ENCODE data around the gene TMEM150B. TPM values are rescaled to one million over a fixed set of nuclear protein-coding genes. Genes with fewer than 3 reads are reported as not detected.

Gene TMEM150B
- polyA plus RNA-seq, 2 donors = 0.12 TPM; not detected in 1

GRCh38 chr19:55310498-55310897 lies 14.6 kb downstream of the TMEM150B start:
- H3K27ac ChIP-seq (ENCODE audit: low read depth in 2 of 2, low read length in 1 of 2) = no peak overlapping the region
- H3K27me3 ChIP-seq (ENCODE audit: control insufficient read depth in 1 of 2, insufficient read depth in 2 of 2, low read length in 2 of 2) = no peaks in the 10 kb centered on the region
- H3K36me3 ChIP-seq (ENCODE audit: control insufficient read depth in 2 of 2, insufficient read depth in 2 of 2, low read length in 1 of 2) = no peaks in the 10 kb centered on the region
- H3K9me3 ChIP-seq (ENCODE audit: control insufficient read depth in 2 of 2, insufficient read depth in 1 of 2, low read depth in 1 of 2, low read length in 1 of 2) = no peaks in the 10 kb centered on the region
- H3K4me3 ChIP-seq (ENCODE audit: low read depth in 1 of 2, low read length in 2 of 2) = no peak overlapping the region
- no peaks in the 10 kb centered on the region for H3K4me1 ChIP-seq (ENCODE audit: control insufficient read depth in 2 of 2, insufficient read depth in 2 of 2, low read length in 1 of 2)
- WGBS, 2 donors = 79% methylated on average over 7 of the region's 7 CpGs

GRCh38 chr19:55309448-55309847 lies 15.7 kb downstream of the TMEM150B start:
- Histone ChIP-seq H3K36me3 (ENCODE audit: control insufficient read depth in 2 of 2, insufficient read depth in 2 of 2, low read length in 1 of 2) (no peaks in the 10 kb centered on the region), H3K4me1 (ENCODE audit: control insufficient read depth in 2 of 2, insufficient read depth in 2 of 2, low read length in 1 of 2) (no peaks in the 10 kb centered on the region), H3K9me3 (ENCODE audit: control insufficient read depth in 2 of 2, insufficient read depth in 1 of 2, low read depth in 1 of 2, low read length in 1 of 2) (no peaks in the 10 kb centered on the region), H3K27ac (ENCODE audit: low read depth in 2 of 2, low read length in 1 of 2) (no peak overlapping the region), H3K4me3 (ENCODE audit: low read depth in 1 of 2, low read length in 2 of 2) (no peak overlapping the region), H3K27me3 (ENCODE audit: control insufficient read depth in 1 of 2, insufficient read depth in 2 of 2, low read length in 2 of 2) (no peaks in the 10 kb centered on the region)
- WGBS, 2 donors = 86 to 92% methylated on average over 5 of the region's 5 CpGs

GRCh38 chr19:55308281-55308680 lies 16.9 kb downstream of the TMEM150B start:
- 92% methylated on average over 7 to 11 of the region's 11 CpGs for WGBS, 2 donors
- Histone ChIP-seq H3K9me3 (ENCODE audit: control insufficient read depth in 2 of 2, insufficient read depth in 1 of 2, low read depth in 1 of 2, low read length in 1 of 2) (no peaks in the 10 kb centered on the region), H3K4me3 (ENCODE audit: low read depth in 1 of 2, low read length in 2 of 2) (no peak overlapping the region), H3K36me3 (ENCODE audit: control insufficient read depth in 2 of 2, insufficient read depth in 2 of 2, low read length in 1 of 2) (no peaks in the 10 kb centered on the region), H3K4me1 (ENCODE audit: control insufficient read depth in 2 of 2, insufficient read depth in 2 of 2, low read length in 1 of 2) (no peaks in the 10 kb centered on the region), H3K27ac (ENCODE audit: low read depth in 2 of 2, low read length in 1 of 2) (no peak overlapping the region), H3K27me3 (ENCODE audit: control insufficient read depth in 1 of 2, insufficient read depth in 2 of 2, low read length in 2 of 2) (no peaks in the 10 kb centered on the region)

GRCh38 chr19:55306712-55307111 lies 18.4 kb downstream of the TMEM150B start:
- no peak overlapping the region for H3K27ac ChIP-seq (ENCODE audit: low read depth in 2 of 2, low read length in 1 of 2)
- WGBS, 2 donors = 72 to 78% methylated on average over 3 of the region's 3 CpGs
- no peaks in the 10 kb centered on the region for H3K9me3 ChIP-seq (ENCODE audit: control insufficient read depth in 2 of 2, insufficient read depth in 1 of 2, low read depth in 1 of 2, low read length in 1 of 2)
- no peak overlapping the region for H3K4me3 ChIP-seq (ENCODE audit: low read depth in 1 of 2, low read length in 2 of 2)
- H3K27me3 ChIP-seq (ENCODE audit: control insufficient read depth in 1 of 2, insufficient read depth in 2 of 2, low read length in 2 of 2) = no peaks in the 10 kb centered on the region
- H3K36me3 ChIP-seq (ENCODE audit: control insufficient read depth in 2 of 2, insufficient read depth in 2 of 2, low read length in 1 of 2) = no peaks in the 10 kb centered on the region
- H3K4me1 ChIP-seq (ENCODE audit: control insufficient read depth in 2 of 2, insufficient read depth in 2 of 2, low read length in 1 of 2) = no peaks in the 10 kb centered on the region

- no peak overlapping the region for H3K27ac ChIP-seq (ENCODE audit: low read depth in 2 of 2, low read length in 1 of 2)
- no peaks in the 10 kb centered on the region for H3K9me3 ChIP-seq (ENCODE audit: control insufficient read depth in 2 of 2, insufficient read depth in 1 of 2, low read depth in 1 of 2, low read length in 1 of 2)
- 87 to 92% methylated on average over 17 of the region's 17 CpGs for WGBS, 2 donors
- peaks cover 0 to 4% of the 10 kb centered on the region in 2 donors for H3K4me1 ChIP-seq (ENCODE audit: control insufficient read depth in 2 of 2, insufficient read depth in 2 of 2, low read length in 1 of 2)
- no peak overlapping the region for H3K4me3 ChIP-seq (ENCODE audit: low read depth in 1 of 2, low read length in 2 of 2)
- no peaks in the 10 kb centered on the region for H3K36me3 ChIP-seq (ENCODE audit: control insufficient read depth in 2 of 2, insufficient read depth in 2 of 2, low read length in 1 of 2)
- H3K27me3 ChIP-seq (ENCODE audit: control insufficient read depth in 1 of 2, insufficient read depth in 2 of 2, low read length in 2 of 2) = no peaks in the 10 kb centered on the region
Observed at GRCh38 chr19:55305983-55306562, 19.1 kb downstream of the TMEM150B start.

GRCh38 chr19:55305491-55305890 lies 19.6 kb downstream of the TMEM150B start:
- H3K9me3 ChIP-seq (ENCODE audit: control insufficient read depth in 2 of 2, insufficient read depth in 1 of 2, low read depth in 1 of 2, low read length in 1 of 2) = no peaks in the 10 kb centered on the region
- H3K36me3 ChIP-seq (ENCODE audit: control insufficient read depth in 2 of 2, insufficient read depth in 2 of 2, low read length in 1 of 2) = no peaks in the 10 kb centered on the region
- no peak overlapping the region for H3K4me3 ChIP-seq (ENCODE audit: low read depth in 1 of 2, low read length in 2 of 2)
- H3K27ac ChIP-seq (ENCODE audit: low read depth in 2 of 2, low read length in 1 of 2) = no peak overlapping the region
- no peaks in the 10 kb centered on the region for H3K27me3 ChIP-seq (ENCODE audit: control insufficient read depth in 1 of 2, insufficient read depth in 2 of 2, low read length in 2 of 2)
- 82 to 83% methylated on average over 9 of the region's 9 CpGs for WGBS, 2 donors
- peaks cover 0 to 4% of the 10 kb centered on the region in 2 donors for H3K4me1 ChIP-seq (ENCODE audit: control insufficient read depth in 2 of 2, insufficient read depth in 2 of 2, low read length in 1 of 2)

- Histone ChIP-seq H3K36me3 (ENCODE audit: control insufficient read depth in 2 of 2, insufficient read depth in 2 of 2, low read length in 1 of 2) (no peaks in the 10 kb centered on the region), H3K4me1 (ENCODE audit: control insufficient read depth in 2 of 2, insufficient read depth in 2 of 2, low read length in 1 of 2) (peaks cover 0 to 4% of the 10 kb centered on the region in 2 donors), H3K27ac (ENCODE audit: low read depth in 2 of 2, low read length in 1 of 2) (no peak overlapping the region), H3K27me3 (ENCODE audit: control insufficient read depth in 1 of 2, insufficient read depth in 2 of 2, low read length in 2 of 2) (no peaks in the 10 kb centered on the region), H3K9me3 (ENCODE audit: control insufficient read depth in 2 of 2, insufficient read depth in 1 of 2, low read depth in 1 of 2, low read length in 1 of 2) (no peaks in the 10 kb centered on the region), H3K4me3 (ENCODE audit: low read depth in 1 of 2, low read length in 2 of 2) (no peak overlapping the region)
- 73 to 80% methylated on average over 14 of the region's 14 CpGs for WGBS, 2 donors
Observed at GRCh38 chr19:55304980-55305379, 20.2 kb downstream of the TMEM150B start.

- Histone ChIP-seq H3K27ac (ENCODE audit: low read depth in 2 of 2, low read length in 1 of 2) (no peak overlapping the region), H3K36me3 (ENCODE audit: control insufficient read depth in 2 of 2, insufficient read depth in 2 of 2, low read length in 1 of 2) (no peaks in the 10 kb centered on the region), H3K4me3 (ENCODE audit: low read depth in 1 of 2, low read length in 2 of 2) (no peak overlapping the region), H3K27me3 (ENCODE audit: control insufficient read depth in 1 of 2, insufficient read depth in 2 of 2, low read length in 2 of 2) (no peaks in the 10 kb centered on the region), H3K9me3 (ENCODE audit: control insufficient read depth in 2 of 2, insufficient read depth in 1 of 2, low read depth in 1 of 2, low read length in 1 of 2) (no peaks in the 10 kb centered on the region), H3K4me1 (ENCODE audit: control insufficient read depth in 2 of 2, insufficient read depth in 2 of 2, low read length in 1 of 2) (peaks cover 0 to 4% of the 10 kb centered on the region in 2 donors)
- 87 to 91% methylated on average over 39 of the region's 39 CpGs for WGBS, 2 donors
Observed at GRCh38 chr19:55304279-55304978, 20.7 kb downstream of the TMEM150B start.

- Histone ChIP-seq H3K27me3 (ENCODE audit: control insufficient read depth in 1 of 2, insufficient read depth in 2 of 2, low read length in 2 of 2) (no peaks in the 10 kb centered on the region), H3K36me3 (ENCODE audit: control insufficient read depth in 2 of 2, insufficient read depth in 2 of 2, low read length in 1 of 2) (no peaks in the 10 kb centered on the region), H3K27ac (ENCODE audit: low read depth in 2 of 2, low read length in 1 of 2) (no peak overlapping the region), H3K9me3 (ENCODE audit: control insufficient read depth in 2 of 2, insufficient read depth in 1 of 2, low read depth in 1 of 2, low read length in 1 of 2) (no peaks in the 10 kb centered on the region), H3K4me3 (ENCODE audit: low read depth in 1 of 2, low read length in 2 of 2) (no peak overlapping the region), H3K4me1 (ENCODE audit: control insufficient read depth in 2 of 2, insufficient read depth in 2 of 2, low read length in 1 of 2) (peaks cover 0 to 4% of the 10 kb centered on the region in 2 donors)
- 94 to 95% methylated on average over 11 of the region's 11 CpGs for WGBS, 2 donors
Observed at GRCh38 chr19:55303477-55303876, 21.7 kb downstream of the TMEM150B start.

GRCh38 chr19:55302318-55302703 lies 22.8 kb downstream of the TMEM150B start:
- WGBS, 2 donors = 74 to 75% methylated on average over 12 of the region's 12 CpGs
- Histone ChIP-seq H3K27me3 (ENCODE audit: control insufficient read depth in 1 of 2, insufficient read depth in 2 of 2, low read length in 2 of 2) (no peaks in the 10 kb centered on the region), H3K36me3 (ENCODE audit: control insufficient read depth in 2 of 2, insufficient read depth in 2 of 2, low read length in 1 of 2) (no peaks in the 10 kb centered on the region), H3K4me3 (ENCODE audit: low read depth in 1 of 2, low read length in 2 of 2) (no peak overlapping the region), H3K4me1 (ENCODE audit: control insufficient read depth in 2 of 2, insufficient read depth in 2 of 2, low read length in 1 of 2) (peaks cover 0 to 4% of the 10 kb centered on the region in 2 donors), H3K27ac (ENCODE audit: low read depth in 2 of 2, low read length in 1 of 2) (no peak overlapping the region), H3K9me3 (ENCODE audit: control insufficient read depth in 2 of 2, insufficient read depth in 1 of 2, low read depth in 1 of 2, low read length in 1 of 2) (no peaks in the 10 kb centered on the region)
